ENCODE results near the gene ANKS1B. TPM values are rescaled to one million over a fixed set of nuclear protein-coding genes. Genes with fewer than 3 reads are reported as not detected.
"Not testable (repeated sequence)": the region's sequence is repeated elsewhere in the genome, so short reads cannot be mapped to it uniquely, and the experiment has no call there.

Gene ANKS1B
- total RNA-seq, 1 donor from 2014 or later: 1.9 TPM

GRCh38 chr12:98757455-98757854 is 1227.3 kb downstream of the ANKS1B start:
- intact Hi-C loops (cut with DNase I): no loop called here
- DNase-seq (ENCODE audit: low spot score): no peak

DNA sequence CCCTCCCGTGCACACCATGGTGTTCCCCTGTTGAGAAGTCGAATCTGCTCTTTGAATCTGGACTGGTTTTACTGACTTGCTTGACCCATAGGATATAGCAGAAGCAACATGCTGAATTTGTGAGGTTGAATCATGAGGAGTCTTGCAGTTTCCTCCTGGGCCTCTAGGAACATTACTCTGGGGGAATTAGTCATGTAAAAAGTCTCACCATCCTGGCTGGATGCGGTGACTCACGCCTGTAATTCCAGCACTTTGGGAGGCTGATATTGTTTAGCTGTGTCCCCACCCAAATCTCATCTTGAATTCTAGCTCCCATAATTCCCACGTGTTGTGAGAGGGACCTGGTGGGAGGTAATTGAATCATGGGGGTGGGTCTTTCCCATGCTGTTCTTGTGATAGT is 1228.9 kb downstream of the ANKS1B start:
- DNase-seq (ENCODE audit: low spot score); intact Hi-C loops (cut with DNase I): not testable (repeated sequence)

DNA sequence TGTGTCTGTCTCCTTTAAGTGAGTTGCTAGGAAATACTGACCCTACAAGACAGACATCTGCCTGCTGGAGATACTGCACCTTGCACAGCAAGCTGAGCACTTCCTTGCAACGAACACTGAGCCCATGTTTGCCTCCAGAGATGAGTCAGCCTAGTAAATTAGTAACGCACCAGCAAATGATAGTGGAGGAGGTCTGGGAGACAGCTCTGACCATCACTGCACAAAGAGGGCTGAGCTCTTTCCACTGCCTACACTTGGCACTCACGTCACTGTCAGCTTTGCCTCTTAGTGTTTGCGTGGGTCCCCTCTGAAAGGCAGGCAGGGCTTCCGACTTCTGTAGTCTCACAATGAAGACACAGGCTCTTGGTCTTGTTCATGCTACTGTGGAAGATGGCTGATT is 1230.6 kb downstream of the ANKS1B start:
- DNase-seq (ENCODE audit: low spot score): no peak
- intact Hi-C loops (cut with DNase I): no loop called here

GRCh38 chr12:98752726-98753125 is 1232.0 kb downstream of the ANKS1B start:
- no peak for DNase-seq (ENCODE audit: low spot score)
- intact Hi-C loops (cut with DNase I): no loop called here

- no peak for DNase-seq (ENCODE audit: low spot score)
- intact Hi-C loops (cut with DNase I): no loop called here
These were observed 1233.1 kb downstream of the ANKS1B start for GRCh38 chr12:98751580-98752115.

DNA sequence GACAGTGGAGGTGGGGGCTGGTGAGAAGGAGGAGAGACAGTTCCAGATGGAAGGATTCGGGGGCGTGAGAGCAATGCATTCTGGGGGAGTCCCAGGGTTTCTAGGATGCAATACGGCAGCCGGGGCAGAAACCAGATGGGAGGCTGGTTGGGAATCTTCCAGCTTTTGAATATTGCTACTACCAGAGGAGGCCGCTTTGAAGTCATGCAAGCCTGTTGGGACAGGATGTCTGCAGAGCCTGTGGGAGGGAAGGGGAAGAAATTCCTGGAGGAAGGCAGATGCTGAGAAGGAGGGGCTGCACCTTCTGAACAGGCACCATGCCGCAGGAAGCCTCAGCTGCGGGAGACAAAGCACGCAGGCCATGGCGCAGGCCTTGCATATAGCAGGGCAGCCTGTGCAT is 1234.2 kb downstream of the ANKS1B start:
- intact Hi-C loops (cut with DNase I): no loop called here
- DNase-seq (ENCODE audit: low spot score): no peak

- intact Hi-C loops (cut with DNase I): no loop called here
These were observed 1236.3 kb downstream of the ANKS1B start for GRCh38 chr12:98748463-98748862.

GRCh38 chr12:98745578-98746391 is 1239.0 kb downstream of the ANKS1B start:
- intact Hi-C loops (cut with DNase I): no loop called here
- DNase-seq (ENCODE audit: low spot score): no peak

More at GRCh38 chr12:98748463-98748862, 1236.3 kb downstream of the ANKS1B start:
- no peak for DNase-seq (ENCODE audit: low spot score)

- intact Hi-C loops (cut with DNase I): no loop called here
- no peak for DNase-seq (ENCODE audit: low spot score)
These were observed 1240.1 kb downstream of the ANKS1B start for GRCh38 chr12:98744680-98745079.

- intact Hi-C loops (cut with DNase I): no loop called here
- DNase-seq (ENCODE audit: low spot score): no peak
These were observed 1241.3 kb downstream of the ANKS1B start for GRCh38 chr12:98743362-98743953.

- DNase-seq (ENCODE audit: low spot score): no peak
- intact Hi-C loops (cut with DNase I): no loop called here
These were observed 1243.0 kb downstream of the ANKS1B start for GRCh38 chr12:98741556-98742265.

DNA sequence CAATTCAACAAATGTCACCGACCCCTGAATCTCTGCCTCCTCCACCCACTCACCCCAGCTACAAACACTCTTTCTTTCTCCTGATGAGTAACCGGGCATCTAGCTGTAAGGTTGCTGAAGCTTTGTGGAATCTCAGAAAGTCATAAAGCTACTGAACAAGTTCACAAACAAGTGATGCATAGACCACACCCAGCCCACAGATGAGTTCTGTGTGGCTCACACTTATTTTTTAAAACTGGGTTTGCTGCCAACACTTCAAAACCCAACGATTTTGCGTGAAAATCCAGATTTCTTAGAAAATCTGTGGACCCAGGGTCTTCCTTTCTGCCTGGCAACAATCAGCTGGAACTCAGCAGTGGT is 1243.6 kb downstream of the ANKS1B start:
- intact Hi-C loops (cut with DNase I): no loop called here
- no peak for DNase-seq (ENCODE audit: low spot score)

DNA sequence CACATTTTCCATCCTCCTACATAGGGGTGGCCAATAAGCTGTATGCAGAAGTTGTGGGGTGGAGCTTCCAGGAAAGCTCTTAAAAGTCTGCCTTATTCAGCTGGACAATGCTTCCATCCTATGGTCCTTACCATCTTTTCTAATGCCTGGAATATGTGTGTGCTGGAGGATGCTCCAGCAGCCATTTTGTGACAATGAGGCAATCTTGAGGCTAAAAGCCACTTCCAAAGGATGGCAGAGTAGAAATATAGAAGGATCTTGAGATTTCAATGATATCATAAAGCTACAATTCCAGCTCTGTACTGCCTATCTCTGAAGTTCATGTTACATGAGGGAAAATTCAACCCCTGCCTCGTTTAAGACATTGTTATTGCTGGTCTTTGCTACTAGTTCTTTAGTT is 1244.0 kb downstream of the ANKS1B start:
- no peak for DNase-seq (ENCODE audit: low spot score)
- intact Hi-C loops (cut with DNase I): no loop called here

- DNase-seq (ENCODE audit: low spot score): no peak
- intact Hi-C loops (cut with DNase I): no loop called here
These were observed 1246.2 kb downstream of the ANKS1B start for GRCh38 chr12:98738539-98738938.

- no peak for DNase-seq (ENCODE audit: low spot score)
- intact Hi-C loops (cut with DNase I): no loop called here
These were observed 1246.7 kb downstream of the ANKS1B start for GRCh38 chr12:98738002-98738401.

GRCh38 chr12:98737322-98737712 is 1247.4 kb downstream of the ANKS1B start:
- intact Hi-C loops (cut with DNase I): no loop called here
- no peak for DNase-seq (ENCODE audit: low spot score)

DNA sequence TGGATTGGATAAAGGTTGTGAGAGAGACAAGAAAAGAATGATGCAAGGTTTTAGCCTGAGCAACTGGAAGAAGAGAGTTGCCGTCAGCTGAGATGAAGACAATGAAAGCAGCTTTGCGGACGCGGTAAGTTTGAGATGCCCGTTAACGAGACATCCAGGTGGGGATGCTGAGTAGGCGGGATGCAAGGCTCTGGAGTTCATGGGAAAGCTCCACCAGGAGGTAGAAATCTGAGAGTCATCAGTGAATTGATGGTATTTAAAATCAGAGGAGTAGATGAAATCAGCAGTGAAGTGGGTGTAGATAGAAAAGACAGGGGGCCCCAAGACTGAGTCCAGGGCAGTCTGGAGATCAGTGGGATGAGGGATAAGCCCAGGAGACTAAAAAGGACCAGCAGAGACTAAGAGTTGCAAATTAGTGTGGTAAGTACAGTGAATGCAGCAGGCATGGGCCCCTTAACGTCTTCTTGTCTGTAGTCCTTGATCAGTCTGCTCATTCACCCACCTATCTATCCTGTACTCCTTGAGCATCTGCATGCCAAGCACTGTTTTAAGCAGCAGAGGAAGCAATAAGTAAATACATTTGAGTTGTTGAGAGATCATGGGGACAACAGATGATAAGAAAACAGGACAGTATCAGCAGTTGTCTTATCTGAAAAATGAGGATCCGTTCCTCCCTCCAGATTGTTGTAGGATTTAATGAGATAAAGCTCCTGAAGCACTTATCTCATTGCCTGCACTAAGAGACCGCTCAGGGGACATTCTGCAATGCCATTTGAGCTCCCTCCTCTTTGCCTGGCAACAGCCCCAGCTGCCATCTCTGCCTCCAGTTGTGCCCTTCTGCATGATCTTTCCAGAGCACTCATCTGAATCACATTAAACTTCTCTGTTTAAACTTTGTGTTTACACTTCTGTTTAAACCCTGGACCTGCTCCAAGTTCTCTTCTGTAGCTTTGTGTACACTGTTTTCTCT is 1248.1 kb downstream of the ANKS1B start:
- intact Hi-C loops (cut with DNase I): no loop called here
- no peak for DNase-seq (ENCODE audit: low spot score)

- DNase-seq (ENCODE audit: low spot score): no peak
- intact Hi-C loops (cut with DNase I): no loop called here
These were observed 1248.9 kb downstream of the ANKS1B start for GRCh38 chr12:98735821-98736220.

- intact Hi-C loops (cut with DNase I): no loop called here
- no peak for DNase-seq (ENCODE audit: low spot score)
These were observed 1250.9 kb downstream of the ANKS1B start for GRCh38 chr12:98733667-98734350.
